RCC 7860 (cell line): ENCODE data around the gene CYREN.

Source experiments
- DNase-seq: peaks from one replicate; pipeline ENCODE4 v3.0.0-alpha.2; 2015; ENCODE audit warnings: low spot score
- FAIRE-seq: peaks from 2 replicates; lab custom pipeline; 2012; peaks lifted over from hg19 to GRCh38; lab: Jason Lieb, UNC

The CYREN gene

GRCh38 chr7:135197906-135198655 lies 27.6 kb upstream of the CYREN start:
- no peak for FAIRE-seq
- no peak for DNase-seq

DNA sequence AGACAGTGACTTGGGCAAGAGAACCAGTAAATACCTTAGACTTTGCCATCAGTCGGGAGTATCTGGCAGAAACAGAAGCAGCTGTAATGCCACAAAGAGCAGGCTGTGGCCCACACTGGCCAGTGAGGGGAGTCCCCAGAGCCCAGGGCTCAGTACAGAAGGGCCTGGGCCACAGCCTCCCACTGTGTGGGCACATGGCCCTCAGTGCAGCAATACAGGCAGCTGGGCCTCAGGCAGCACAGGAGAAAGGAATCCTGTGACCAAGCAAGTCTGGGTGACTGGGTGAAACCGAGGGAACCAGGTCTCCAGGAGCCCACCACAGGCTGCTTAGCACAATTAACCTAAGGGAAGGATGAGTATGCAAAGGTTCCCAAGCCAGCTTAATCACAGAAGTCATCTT lies 26.8 kb upstream of the CYREN start:
- no peak for FAIRE-seq
- DNase-seq = no peak

GRCh38 chr7:135195968-135196629 lies 25.6 kb upstream of the CYREN start:
- DNase-seq = no peak
- no peak for FAIRE-seq

DNA sequence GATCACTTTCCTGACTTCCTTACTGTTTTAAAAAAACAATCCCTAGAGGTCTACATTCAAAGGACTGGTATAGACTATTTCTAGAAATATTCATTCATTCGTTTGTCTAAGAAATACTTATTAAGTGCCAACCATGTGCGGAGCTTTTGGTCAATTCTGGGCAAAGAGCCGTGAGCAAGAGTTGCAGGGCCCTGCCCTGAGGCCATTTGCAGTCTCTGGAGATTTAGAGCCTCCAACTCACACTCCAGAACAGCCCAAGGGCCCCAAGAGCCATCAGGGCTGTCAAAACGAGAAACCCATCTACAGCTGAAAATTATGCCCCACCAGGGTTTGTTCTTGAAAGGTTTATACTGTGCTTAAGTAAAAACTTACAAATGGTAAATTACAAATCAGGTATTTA lies 24.6 kb upstream of the CYREN start:
- no peak for DNase-seq
- no peak for FAIRE-seq

DNA sequence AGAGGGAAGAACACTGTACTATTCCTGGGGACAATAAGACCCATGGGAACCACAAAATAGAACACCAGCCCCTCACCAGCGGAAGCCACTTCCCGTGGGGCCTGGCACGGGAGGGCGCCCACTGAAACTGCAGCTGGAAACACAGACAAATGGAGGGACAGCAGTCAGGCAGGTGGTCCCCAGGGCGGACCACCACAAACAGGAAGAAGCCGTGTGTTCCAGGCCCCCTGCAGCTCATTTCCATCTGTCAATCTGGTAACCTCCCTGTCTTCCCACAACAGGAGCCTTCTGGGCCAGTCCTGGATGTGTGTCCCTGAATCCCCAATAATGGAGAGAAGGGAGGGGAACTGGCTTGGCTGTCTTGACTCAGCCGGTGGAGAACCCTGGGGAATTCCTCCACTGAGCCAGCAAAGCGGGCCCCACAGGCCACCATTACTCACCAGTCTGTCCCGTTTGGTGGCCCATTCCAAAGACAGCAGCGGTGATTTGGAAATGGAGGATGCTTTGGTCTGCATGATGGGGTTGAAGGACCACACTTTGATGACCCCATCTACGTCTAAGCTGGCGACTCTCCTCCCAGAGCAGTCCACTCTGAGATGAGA lies 24.1 kb upstream of the CYREN start:
- DNase-seq (peak; percentile 49), FAIRE-seq (no peak)

DNA sequence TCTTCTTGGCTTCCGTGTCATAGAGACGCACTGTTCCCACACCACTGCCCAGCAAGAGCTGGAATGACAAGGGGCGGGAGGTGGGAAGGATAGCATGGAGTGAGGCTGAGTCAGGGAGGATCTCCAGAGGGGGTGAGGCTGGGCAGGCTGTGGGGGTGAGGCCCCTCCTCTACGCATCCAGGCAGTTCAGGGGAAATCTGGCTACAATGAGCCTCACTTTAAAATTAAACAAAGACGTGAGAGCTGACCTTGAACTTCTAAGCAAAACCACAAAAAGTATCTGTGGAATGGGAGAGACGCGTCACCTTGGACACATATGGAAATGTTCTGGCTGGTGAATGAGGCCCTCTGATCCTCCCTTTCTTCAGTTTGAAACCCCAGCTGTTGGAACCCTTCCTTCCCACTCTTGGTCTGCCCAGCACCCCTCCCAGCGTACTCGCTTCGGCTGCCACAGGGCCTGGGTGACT lies 23.1 kb upstream of the CYREN start:
- FAIRE-seq = peak; percentile 62
- DNase-seq = peak; percentile 92

DNA sequence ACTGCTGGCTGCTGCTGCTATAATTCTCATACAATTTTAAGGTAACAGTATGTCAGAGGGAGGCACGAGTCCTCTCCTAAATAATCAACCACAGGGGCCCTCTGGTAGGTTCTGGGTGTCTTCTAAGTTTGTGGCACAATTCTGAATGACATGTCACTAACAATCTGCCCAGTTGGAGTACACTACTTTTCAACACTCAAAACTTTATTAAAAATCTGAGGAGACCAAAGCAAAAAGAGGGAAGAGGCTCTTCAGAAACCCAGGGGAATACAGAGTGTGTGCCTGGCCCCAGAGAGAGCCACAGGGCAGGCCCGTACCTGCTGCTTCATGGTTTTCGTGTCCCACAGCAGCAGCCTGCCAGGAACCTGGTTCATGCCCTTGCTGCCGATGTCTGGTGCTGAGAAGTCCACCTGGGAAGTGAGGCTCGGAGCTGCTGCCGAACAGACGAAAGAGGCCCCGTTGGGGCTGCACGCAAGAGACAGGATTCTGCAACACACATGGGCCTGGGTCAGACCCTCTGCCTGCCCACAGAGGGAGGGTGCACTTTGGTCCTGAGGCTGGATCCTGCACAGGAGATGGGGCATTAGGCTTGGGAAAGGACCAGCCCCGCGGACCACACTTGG lies 22.5 kb upstream of the CYREN start:
- no peak for FAIRE-seq
- DNase-seq = no peak

DNA sequence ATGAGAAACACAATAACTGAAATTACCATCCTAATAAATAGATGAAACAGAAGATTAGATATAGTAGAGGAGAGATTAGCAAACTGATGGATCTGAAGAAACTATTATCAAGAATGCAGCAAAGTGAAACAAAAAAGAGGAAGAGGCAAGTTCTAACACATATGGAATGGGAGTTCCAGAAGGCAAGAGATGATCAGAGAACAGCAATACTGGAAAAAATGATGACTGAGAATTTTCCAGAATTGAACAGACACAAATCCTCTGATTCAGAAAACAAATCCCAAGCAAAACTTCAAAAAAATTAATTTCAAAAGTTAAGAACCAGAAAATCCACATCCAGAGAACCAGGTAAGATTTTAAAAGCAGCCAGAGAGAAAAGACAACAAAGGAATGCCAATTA lies 20.2 kb upstream of the CYREN start:
- DNase-seq (no peak), FAIRE-seq (no peak)

DNA sequence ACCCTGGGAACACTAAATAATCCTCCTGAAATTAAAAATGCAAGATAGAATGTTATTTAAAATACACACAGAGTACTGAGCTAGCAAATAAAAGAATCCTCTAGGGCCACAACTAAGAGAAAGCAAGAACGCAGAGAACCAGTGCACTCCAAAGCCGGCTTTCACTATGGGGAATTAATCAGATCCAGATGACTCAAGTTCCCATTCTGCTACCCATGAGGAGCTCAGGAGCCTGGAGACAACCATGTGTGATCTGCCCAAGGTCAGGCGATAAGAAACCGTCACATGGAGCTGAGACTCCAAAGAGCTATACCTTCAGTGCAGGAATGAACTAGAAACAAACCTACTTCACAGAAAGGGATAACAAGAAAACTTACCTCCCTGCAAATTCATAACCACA lies 19.5 kb upstream of the CYREN start:
- no peak for DNase-seq
- no peak for FAIRE-seq

- no peak for FAIRE-seq
- no peak for DNase-seq
Measured at GRCh38 chr7:135189221-135189662, 18.7 kb upstream of the CYREN start.

GRCh38 chr7:135188298-135188984 lies 17.9 kb upstream of the CYREN start:
- FAIRE-seq (no peak), DNase-seq (no peak)

DNA sequence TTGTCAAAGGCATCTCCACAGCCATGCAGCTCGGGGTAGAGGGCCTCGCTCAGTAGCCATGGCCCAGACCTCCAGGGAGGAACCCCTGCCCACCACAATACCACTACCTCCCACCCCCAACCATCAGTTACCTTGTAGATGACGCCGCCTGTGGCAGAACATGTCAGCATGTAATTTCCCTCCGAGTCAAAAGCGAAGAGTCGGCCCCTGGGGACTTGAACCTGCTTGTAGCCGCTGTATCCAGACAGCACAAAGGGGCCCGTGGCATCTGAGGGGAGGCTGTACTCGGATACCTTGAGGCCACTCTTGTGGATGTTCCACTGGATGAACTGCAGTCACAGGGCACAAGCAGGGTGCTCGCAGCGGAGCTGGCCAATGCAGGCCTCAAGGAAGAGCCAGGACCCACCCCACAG lies 16.3 kb upstream of the CYREN start:
- FAIRE-seq = no peak
- DNase-seq = no peak

GRCh38 chr7:135186261-135186540 lies 15.7 kb upstream of the CYREN start:
- DNase-seq = no peak
- FAIRE-seq = no peak

DNA sequence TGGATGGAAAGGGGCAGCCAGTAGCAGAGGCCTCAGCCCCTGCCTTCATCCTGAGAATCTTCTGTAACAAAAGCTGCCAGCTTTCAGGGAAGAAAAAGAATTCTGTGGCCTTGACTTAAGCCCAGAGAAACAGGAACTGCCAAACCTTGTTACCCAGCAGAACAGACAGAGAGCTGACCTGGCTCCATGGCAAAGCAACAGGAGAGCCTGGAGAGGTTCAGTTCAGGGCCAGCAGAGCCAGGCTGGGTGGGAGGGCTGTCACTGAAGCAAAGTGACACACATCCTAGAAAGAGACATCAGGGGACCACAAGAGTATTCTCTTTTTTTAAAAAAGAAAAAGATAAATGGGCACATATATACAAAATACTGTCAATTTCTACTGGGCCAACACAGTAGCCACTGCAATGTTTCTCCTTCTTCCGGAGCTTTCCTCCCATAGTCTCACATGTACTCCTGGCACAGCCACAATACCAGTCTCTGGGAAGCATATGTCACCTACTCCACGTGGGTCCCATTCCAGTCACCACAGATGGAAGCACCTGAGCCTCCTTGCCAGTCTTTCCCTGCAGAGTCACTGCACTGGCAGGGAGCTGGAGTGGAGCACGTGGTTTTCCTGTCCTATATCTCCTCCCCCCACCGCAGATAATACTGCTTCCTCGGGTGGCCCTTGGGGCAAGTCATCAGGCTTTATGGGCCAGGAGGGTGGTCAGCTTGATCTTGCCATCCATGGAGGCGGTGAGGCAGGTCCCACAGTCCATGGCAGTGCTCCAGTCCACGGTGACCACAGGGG lies 15.2 kb upstream of the CYREN start:
- FAIRE-seq (no peak), DNase-seq (peak; percentile 35)

DNA sequence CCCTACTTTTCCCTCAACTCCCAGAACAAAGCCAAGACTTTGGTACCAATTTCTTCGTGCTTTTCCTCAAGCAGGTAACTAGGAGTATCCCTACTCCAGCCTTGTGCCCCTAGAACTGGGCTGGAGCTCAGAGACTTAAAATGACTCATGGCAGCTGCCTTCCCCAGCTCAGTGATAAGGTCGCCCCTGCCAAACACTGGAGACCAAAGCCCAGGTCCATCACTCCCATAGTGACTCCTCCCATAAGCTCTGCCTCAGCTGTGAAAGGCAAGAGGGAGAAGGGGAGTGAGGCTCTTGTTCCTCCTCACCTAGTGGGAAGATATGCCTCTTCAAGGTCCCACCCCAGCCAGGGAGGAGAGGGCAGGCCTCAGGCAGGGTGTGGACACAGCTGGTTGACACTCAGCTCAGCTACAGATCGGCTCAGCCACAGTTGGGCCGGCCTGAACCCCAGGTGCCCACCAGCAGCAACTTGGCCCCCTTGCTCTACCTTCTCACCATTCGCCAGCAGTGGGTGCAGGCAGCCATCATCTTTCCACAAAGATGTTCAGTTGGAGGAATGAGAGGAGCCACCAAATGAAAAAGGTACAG lies 13.8 kb upstream of the CYREN start:
- DNase-seq (no peak), FAIRE-seq (no peak)

- FAIRE-seq = no peak
- DNase-seq = no peak
Measured at GRCh38 chr7:135183478-135183877, 13.0 kb upstream of the CYREN start.

- FAIRE-seq = no peak
Measured at GRCh38 chr7:135181929-135182678, 11.6 kb upstream of the CYREN start.

GRCh38 chr7:135181261-135181928 lies 10.9 kb upstream of the CYREN start:
- FAIRE-seq (no peak), DNase-seq (no peak)

More at GRCh38 chr7:135181929-135182678, 11.6 kb upstream of the CYREN start:
- no peak for DNase-seq

GRCh38 chr7:135180122-135180521 lies 9.6 kb upstream of the CYREN start:
- peak; percentile 93 for FAIRE-seq
- peak; percentile 91 for DNase-seq
